CD4-positive, alpha-beta T cell (primary cell): ENCODE data around the gene LPAR3. TPM values are rescaled to one million over a fixed set of nuclear protein-coding genes. Genes with fewer than 3 reads are reported as not detected.

ENCODE experiments used
- ATAC-seq: fragments of 200-7000 bp; cut with Tn5 transposase; one replicate; pipeline ENCODE4 v1.10.0; 2022; ENCODE audit warnings: mild to moderate bottlenecking; ENCODE audit not compliant: poor library complexity
- CTCF ChIA-PET: fragments of 350-600 bp; sonication (Branson Sonifier 250); formaldehyde crosslinking; loops from one replicate; lab custom pipeline; 2021; ENCODE audit warnings: antibody characterized with exemption, inconsistent platforms; lab: Charles Lee
- POLR2A ChIA-PET: fragments of 350-600 bp; sonication (Branson Sonifier 250); formaldehyde crosslinking; loops from one replicate; lab custom pipeline; 2021; ENCODE audit warnings: antibody characterized with exemption, inconsistent platforms; lab: Charles Lee
- DNase-seq, 14 experiments: peaks; one replicate each; pipeline ENCODE4 v3.0.0-alpha.2; 2013 to 2020; ENCODE audit warnings: mixed read lengths in 2 of 14
- H3K27ac ChIP-seq, 2 donors: one replicate each; pipeline versions ENCODE4 v1.5.1 to v1.7.0; 2013; ENCODE audit warnings: low read length in 2 of 2, low read depth in 1 of 2, mild to moderate bottlenecking in 1 of 2
- H3K27me3 ChIP-seq, 2 experiments: 1 replicate in 1 of 2; 2 replicates in 1 of 2; pipeline versions ENCODE4 v1.6.1 to v1.7.0; 2013; ENCODE audit warnings: low read length in 2 of 2, control low read depth in 1 of 2, mild to moderate bottlenecking in 1 of 2, moderate library complexity in 1 of 2; ENCODE audit not compliant: insufficient read depth in 2 of 2, control insufficient read depth in 1 of 2
- H3K36me3 ChIP-seq: one replicate; pipeline ENCODE4 v1.6.1; 2013; ENCODE audit warnings: low read length, control low read depth; ENCODE audit not compliant: insufficient read depth
- H3K4me1 ChIP-seq: one replicate; pipeline ENCODE4 v1.6.1; 2013; ENCODE audit warnings: low read length, control low read depth; ENCODE audit not compliant: insufficient read depth
- H3K4me3 ChIP-seq: one replicate; pipeline ENCODE4 v1.5.1; 2013; ENCODE audit warnings: mild to moderate bottlenecking, low read length, moderate library complexity
- H3K9me3 ChIP-seq, 2 experiments: 1 replicate in 1 of 2; 2 replicates in 1 of 2; pipeline versions ENCODE4 v1.6.1 to v1.7.0; 2013; ENCODE audit warnings: low read length in 2 of 2, mild to moderate bottlenecking in 2 of 2, control low read depth in 1 of 2, moderate library complexity in 1 of 2; ENCODE audit not compliant: control insufficient read depth in 1 of 2, insufficient read depth in 1 of 2
- H3K27ac Mint-ChIP-seq: one replicate; pipeline ENCODE4 v1.8.0; 2020; ENCODE audit warnings: mixed read lengths
- H3K27me3 Mint-ChIP-seq: one replicate; pipeline ENCODE4 v1.8.0; 2021; ENCODE audit warnings: mixed read lengths
- H3K36me3 Mint-ChIP-seq: one replicate; pipeline ENCODE4 v1.8.0; 2021; ENCODE audit warnings: low read depth, mixed read lengths
- H3K4me1 Mint-ChIP-seq: one replicate; pipeline ENCODE4 v1.8.0; 2021; ENCODE audit warnings: low read depth, mixed read lengths
- H3K4me3 Mint-ChIP-seq: one replicate; pipeline ENCODE4 v1.8.0; 2020; ENCODE audit warnings: mild to moderate bottlenecking, mixed read lengths
- H3K9me3 Mint-ChIP-seq: one replicate; pipeline ENCODE4 v1.8.0; 2020; ENCODE audit warnings: mixed read lengths
- CTCF ChIP-seq: fragments of 200-600 bp; IDR thresholded peaks from one replicate; pipeline ENCODE4 v1.8.0; 2022; ENCODE audit warnings: antibody characterized with exemption, mild to moderate bottlenecking
- intact Hi-C, 2 experiments: fragments of 100-400 bp; cut with DNase I in 1 of 2; cut with micrococcal nuclease in 1 of 2; formaldehyde crosslinking; loops; one replicate each; pipeline versions ENCODE4 v1.15.1 to v1.9.0; 2023 to 2025; cut with DNase I, micrococcal nuclease
- total RNA-seq, 174 experiments: library from RNA in 2 of 174; stranded (reverse) in 2 of 174; gene quantifications; one replicate each; pipeline ENCODE4 v1.2.3 and lab custom pipeline; 2021 to 2026

LPAR3 gene
- total RNA-seq, 2 experiments from 2014 or later, result 0.25 to 0.87 TPM

- Histone ChIP-seq H3K27ac (no peak overlapping the region), H3K36me3 (no peaks in the 10 kb centered on the region), H3K4me1 (no peaks in the 10 kb centered on the region), H3K9me3 (no peaks in the 10 kb centered on the region), H3K4me3 (no peak overlapping the region), H3K27me3 (no peaks in the 10 kb centered on the region)
- ChIA-PET CTCF (no interaction called here), POLR2A (no interaction called here)
- no peak for ATAC-seq
- H3K27me3 Mint-ChIP-seq, result no peaks in the 10 kb centered on the region
- H3K27ac Mint-ChIP-seq, result no peak overlapping the region
- peaks cover under 1% of the 10 kb centered on the region for H3K9me3 Mint-ChIP-seq
- no peak for TF ChIP-seq CTCF
- no peaks in the 10 kb centered on the region for H3K4me1 Mint-ChIP-seq
- intact Hi-C loops, result no loop called here
- no peaks in the 10 kb centered on the region for H3K36me3 Mint-ChIP-seq
- no peak overlapping the region for H3K4me3 Mint-ChIP-seq
- DNase-seq, result no peak
These were observed 95.4 kb downstream of the LPAR3 start for GRCh38 chr1:84797603-84798002.

GRCh38 chr1:84795966-84796600 is 96.9 kb downstream of the LPAR3 start:
- Histone ChIP-seq H3K4me1 (no peaks in the 10 kb centered on the region), H3K36me3 (no peaks in the 10 kb centered on the region), H3K9me3 (no peaks in the 10 kb centered on the region), H3K4me3 (no peak overlapping the region), H3K27ac (no peak overlapping the region), H3K27me3 (no peaks in the 10 kb centered on the region)
- Mint-ChIP-seq H3K4me3 (no peak overlapping the region), H3K4me1 (no peaks in the 10 kb centered on the region), H3K27ac (no peak overlapping the region), H3K9me3 (peaks cover 2% of the 10 kb centered on the region), H3K36me3 (no peaks in the 10 kb centered on the region), H3K27me3 (no peaks in the 10 kb centered on the region)
- DNase-seq (no peak), ATAC-seq (no peak)
- CTCF ChIA-PET, result interaction anchor here (1.5 kb wide), 1 partner anchor 14 kb away, joined by 4 read pairs; no protein-coding TSS in a partner anchor
- TF ChIP-seq CTCF, result no peak
- POLR2A ChIA-PET, result no interaction called here
- intact Hi-C loops, result no loop called here

GRCh38 chr1:84795213-84795612 is 97.8 kb downstream of the LPAR3 start:
- no peaks in the 10 kb centered on the region for H3K4me1 Mint-ChIP-seq
- H3K27ac Mint-ChIP-seq, result no peak overlapping the region
- Histone ChIP-seq H3K4me3 (no peak overlapping the region), H3K27me3 (no peaks in the 10 kb centered on the region), H3K36me3 (no peaks in the 10 kb centered on the region), H3K4me1 (no peaks in the 10 kb centered on the region), H3K9me3 (no peaks in the 10 kb centered on the region), H3K27ac (no peak overlapping the region)
- H3K27me3 Mint-ChIP-seq, result no peaks in the 10 kb centered on the region
- peaks cover 2% of the 10 kb centered on the region for H3K9me3 Mint-ChIP-seq
- intact Hi-C loops, result no loop called here
- ATAC-seq (no peak), DNase-seq (no peak)
- no peaks in the 10 kb centered on the region for H3K36me3 Mint-ChIP-seq
- no peak for TF ChIP-seq CTCF
- POLR2A ChIA-PET, result no interaction called here
- H3K4me3 Mint-ChIP-seq, result no peak overlapping the region
- CTCF ChIA-PET, result interaction anchor here (1.5 kb wide), 1 partner anchor 13 kb away, joined by 4 read pairs; no protein-coding TSS in a partner anchor
